Measurements from ENCODE around the gene PLXNB2. TPM values are rescaled to one million over a fixed set of nuclear protein-coding genes. Genes with fewer than 3 reads are reported as not detected.

PLXNB2 gene
- total RNA-seq, 1 donor from 2014 or later, result 346 TPM

GRCh38 chr22:50298266-50298637 lies 9.2 kb downstream of the PLXNB2 start:
- Mint-ChIP-seq H3K36me3 (ENCODE audit: low read depth) (no peaks in the 10 kb centered on the region), H3K4me1 (ENCODE audit: low read depth) (peaks cover 74% of the 10 kb centered on the region), H3K27me3 (ENCODE audit: low read depth) (no peaks in the 10 kb centered on the region), H3K27ac (ENCODE audit: unreplicated experiment) (peak overlapping the region; percentile 54), H3K4me3 (ENCODE audit: unreplicated experiment) (no peak overlapping the region), H3K9me3 (ENCODE audit: low read depth) (no peaks in the 10 kb centered on the region)
- TF ChIP-seq CTCF (IDR thresholded peaks at IDR 0.05), result no peak
- no peak for DNase-seq (ENCODE audit: low spot score)

GRCh38 chr22:50297510-50298265 lies 9.8 kb downstream of the PLXNB2 start:
- H3K4me3 Mint-ChIP-seq (ENCODE audit: unreplicated experiment), result no peak overlapping the region
- no peaks in the 10 kb centered on the region for H3K36me3 Mint-ChIP-seq (ENCODE audit: low read depth)
- no peaks in the 10 kb centered on the region for H3K9me3 Mint-ChIP-seq (ENCODE audit: low read depth)
- H3K27ac Mint-ChIP-seq (ENCODE audit: unreplicated experiment), result peak overlapping the region; percentile 70
- TF ChIP-seq CTCF (IDR thresholded peaks at IDR 0.05), result no peak
- no peaks in the 10 kb centered on the region for H3K27me3 Mint-ChIP-seq (ENCODE audit: low read depth)
- peaks cover 73% of the 10 kb centered on the region for H3K4me1 Mint-ChIP-seq (ENCODE audit: low read depth)
- no peak for DNase-seq (ENCODE audit: low spot score)

GRCh38 chr22:50296658-50297490 lies 10.6 kb downstream of the PLXNB2 start:
- no peaks in the 10 kb centered on the region for H3K36me3 Mint-ChIP-seq (ENCODE audit: low read depth)
- peak overlapping the region; percentile 70 for H3K27ac Mint-ChIP-seq (ENCODE audit: unreplicated experiment)
- no peaks in the 10 kb centered on the region for H3K9me3 Mint-ChIP-seq (ENCODE audit: low read depth)
- H3K27me3 Mint-ChIP-seq (ENCODE audit: low read depth), result no peaks in the 10 kb centered on the region
- H3K4me1 Mint-ChIP-seq (ENCODE audit: low read depth), result peaks cover 73% of the 10 kb centered on the region
- H3K4me3 Mint-ChIP-seq (ENCODE audit: unreplicated experiment), result no peak overlapping the region
- TF ChIP-seq CTCF (IDR thresholded peaks at IDR 0.05), result no peak
- DNase-seq (ENCODE audit: low spot score), result no peak

- Mint-ChIP-seq H3K36me3 (ENCODE audit: low read depth) (no peaks in the 10 kb centered on the region), H3K4me3 (ENCODE audit: unreplicated experiment) (no peak overlapping the region), H3K27ac (ENCODE audit: unreplicated experiment) (peak overlapping the region; percentile 85), H3K4me1 (ENCODE audit: low read depth) (peaks cover 63% of the 10 kb centered on the region), H3K9me3 (ENCODE audit: low read depth) (no peaks in the 10 kb centered on the region), H3K27me3 (ENCODE audit: low read depth) (no peaks in the 10 kb centered on the region)
- DNase-seq (ENCODE audit: low spot score), result no peak
- no peak for TF ChIP-seq CTCF (IDR thresholded peaks at IDR 0.05)
These were observed 13.2 kb downstream of the PLXNB2 start for GRCh38 chr22:50294319-50294656.

- peaks cover 59% of the 10 kb centered on the region for H3K4me1 Mint-ChIP-seq (ENCODE audit: low read depth)
- peaks cover 2% of the 10 kb centered on the region for H3K36me3 Mint-ChIP-seq (ENCODE audit: low read depth)
- TF ChIP-seq CTCF (IDR thresholded peaks at IDR 0.05), result peak; percentile 35
- DNase-seq (ENCODE audit: low spot score), result no peak
- H3K4me3 Mint-ChIP-seq (ENCODE audit: unreplicated experiment), result peak overlapping the region; percentile 25
- no peaks in the 10 kb centered on the region for H3K27me3 Mint-ChIP-seq (ENCODE audit: low read depth)
- peak overlapping the region; percentile 85 for H3K27ac Mint-ChIP-seq (ENCODE audit: unreplicated experiment)
- no peaks in the 10 kb centered on the region for H3K9me3 Mint-ChIP-seq (ENCODE audit: low read depth)
These were observed 13.8 kb downstream of the PLXNB2 start for GRCh38 chr22:50293441-50294318.

Data from chondrocyte (in vitro differentiated cells).